Psoas muscle (tissue), 8 donors: ENCODE results near the gene CLN5. TPM values are rescaled to one million over a fixed set of nuclear protein-coding genes. Genes with fewer than 3 reads are reported as not detected.

Experiments used
- ATAC-seq, 4 donors: fragments of 200-7000 bp; cut with Tn5 transposase; one replicate each; pipeline ENCODE4 v1.9.1; 2020; ENCODE audit warnings: moderate library complexity in 3 of 4, mild to moderate bottlenecking in 2 of 4
- DNase-seq, 2 donors: peaks; one replicate each; pipeline ENCODE4 v3.0.0-alpha.2; 2020
- H3K27ac ChIP-seq: fragments of 200-600 bp; one replicate; pipeline ENCODE4 v1.8.0; 2022
- H3K27me3 ChIP-seq, 3 donors: fragments of 200-600 bp in 1 of 3; one replicate each; pipeline versions ENCODE4 v1.6.1 to v1.8.0; 2013 to 2022; ENCODE audit warnings: low read length in 2 of 3, mild to moderate bottlenecking in 2 of 3, moderate library complexity in 1 of 3; ENCODE audit not compliant: insufficient read depth in 3 of 3
- H3K36me3 ChIP-seq, 2 donors: fragments of 200-600 bp in 1 of 2; one replicate each; pipeline versions ENCODE4 v1.6.1 to v1.8.0; 2013 to 2022; ENCODE audit warnings: low read depth in 1 of 2, mild to moderate bottlenecking in 1 of 2, moderate library complexity in 1 of 2; ENCODE audit not compliant: insufficient read depth in 1 of 2
- H3K4me1 ChIP-seq: fragments of 200-600 bp; one replicate; pipeline ENCODE4 v1.8.0; 2022
- H3K4me3 ChIP-seq: fragments of 200-600 bp; one replicate; pipeline ENCODE4 v1.8.0; 2022; ENCODE audit warnings: mild to moderate bottlenecking
- H3K9me3 ChIP-seq: fragments of 200-600 bp; one replicate; pipeline ENCODE4 v1.8.0; 2022
- CTCF ChIP-seq: fragments of 200-600 bp; IDR thresholded peaks from one replicate; pipeline ENCODE4 v1.8.0; 2022; ENCODE audit warnings: antibody characterized with exemption
- WGBS, 3 donors: extraction: QIAGEN DNeasy Blood & Tissue Kit; methylation state at CpG; one replicate each; pipeline versions ENCODE4 v1.1.6 to v1.1.7; 2013; 5-methylcytosine and 5-hydroxymethylcytosine counted together
- intact Hi-C, 2 donors: fragments of 100-400 bp; cut with DNase I; formaldehyde crosslinking; loops; one replicate each; pipeline versions ENCODE4 v1.11.0 to v1.14.2; 2022
- polyA plus RNA-seq, 3 donors: library from polyadenylated mRNA; stranded (reverse); fragments of 200-250 nt; gene quantifications; one replicate each; pipeline ENCODE4 v1.2.3, GENCODE V29; 2013
- total RNA-seq, 4 donors: library from RNA; stranded (reverse); fragmentation: NEBNext Ultra II Directional in 2 of 4; extraction: Animal tissue kit (Norgen Biotek cat#: 25700) in 2 of 4; gene quantifications; one replicate each; pipeline versions ENCODE4 v1.2.1 to v1.2.4, GENCODE V29; 2021 to 2023
- donor health status: healthy with polysubstance abuse.
- donor health status: DM: no; HTN: no; CAD: no; lungs with moderate emphysema.
- donor health status: Bipolar disorder and iron deficiency.
- donor health status: healthy.
- donor health status: DM: yes; HTN: yes; CAD: no.
- donor health status: DM: no; HTN: no; CAD: no.
- donor health status: DM: no; HTN: no; CAD: no.
- donor health status: DM: yes; HTN: yes; CAD: no.

CLN5 gene
- total and polyA plus RNA-seq, 7 donors: 4.9 to 10.6 (median 8.9) TPM

DNA sequence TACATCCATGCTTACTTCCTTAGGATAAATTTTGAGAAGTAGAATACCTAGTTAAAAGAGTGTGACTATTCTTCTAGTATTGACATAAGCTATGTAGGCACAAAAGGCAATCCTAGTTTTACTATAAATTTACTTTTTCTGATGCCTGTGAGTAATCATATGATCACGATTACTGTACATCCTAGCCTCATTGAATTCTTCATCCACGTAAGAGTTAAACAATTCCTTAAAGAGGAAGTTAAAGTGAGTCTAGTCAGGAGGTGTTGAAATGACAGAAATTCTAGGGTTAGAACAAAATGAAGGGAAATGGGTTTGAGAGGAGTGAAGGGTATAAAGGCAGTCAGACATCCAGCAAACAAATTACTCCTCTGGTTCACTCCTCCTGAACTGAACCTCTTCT is 43.7 kb upstream of the CLN5 start, which contains the start of gene ACOD1:
Gene ACOD1, plus strand, starts transcription at position 363 of the 400 bp plus-strand sequence. CDS start 48 bp downstream, outside the sequence.
- TF ChIP-seq CTCF: no peak
- ATAC-seq: no peak
- no peaks in the 10 kb centered on the region for H3K4me1 ChIP-seq
- no peak within 1 kb of the TSS for H3K4me3 ChIP-seq
- H3K36me3 ChIP-seq: no peaks in the 10 kb centered on the region
- peaks cover 0 to 5% (median 0%) of the 10 kb centered on the region in 3 donors for H3K27me3 ChIP-seq
- intact Hi-C loops: no loop called here
- no peak within 1 kb of the TSS for H3K27ac ChIP-seq
- no peak for DNase-seq
- H3K9me3 ChIP-seq: no peaks in the 10 kb centered on the region
- 87 to 88% (median 87%) methylated on average over 2 of the region's 2 CpGs for WGBS, 3 donors

DNA sequence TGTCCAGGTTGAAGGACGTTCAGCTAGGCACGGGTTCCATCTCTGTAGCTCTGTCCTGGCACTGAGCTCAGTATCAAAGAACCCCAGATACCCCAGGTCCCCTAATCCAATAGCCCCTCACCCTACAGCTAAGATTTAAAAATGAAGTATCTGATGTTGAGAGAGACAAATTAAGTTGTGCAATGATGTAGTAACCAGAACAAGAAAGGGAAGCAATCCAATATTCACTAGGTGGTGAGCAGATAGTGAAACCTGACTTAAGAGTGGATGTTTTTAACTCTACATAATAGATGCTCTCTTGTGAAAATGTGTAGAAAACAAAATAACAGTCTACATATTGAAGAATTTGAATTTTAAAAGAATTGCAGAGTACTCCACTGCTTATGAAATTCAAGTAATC is 41.8 kb upstream of the CLN5 start:
- no peak for DNase-seq
- Histone ChIP-seq H3K9me3 (no peaks in the 10 kb centered on the region), H3K4me3 (no peak overlapping the region), H3K27ac (no peak overlapping the region), H3K36me3 (no peaks in the 10 kb centered on the region), H3K4me1 (no peaks in the 10 kb centered on the region), H3K27me3 (peaks cover 0 to 5% (median 0%) of the 10 kb centered on the region in 3 donors)
- intact Hi-C loops: no loop called here
- WGBS, 3 donors: 85 to 88% (median 87%) methylated on average over 2 of the region's 2 CpGs
- TF ChIP-seq CTCF: no peak
- ATAC-seq: no peak

- intact Hi-C loops: no loop called here
- Histone ChIP-seq H3K9me3 (no peaks in the 10 kb centered on the region), H3K4me1 (no peaks in the 10 kb centered on the region), H3K27ac (no peak overlapping the region), H3K27me3 (peaks cover 0 to 5% (median 0%) of the 10 kb centered on the region in 3 donors), H3K4me3 (no peak overlapping the region), H3K36me3 (no peaks in the 10 kb centered on the region)
- DNase-seq (no peak), ATAC-seq (no peak)
- TF ChIP-seq CTCF: no peak
- WGBS, 3 donors: 33 to 43% (median 34%) methylated on average over 3 of the region's 3 CpGs
These were observed 37.9 kb upstream of the CLN5 start for GRCh38 chr13:76953968-76954367.

DNA sequence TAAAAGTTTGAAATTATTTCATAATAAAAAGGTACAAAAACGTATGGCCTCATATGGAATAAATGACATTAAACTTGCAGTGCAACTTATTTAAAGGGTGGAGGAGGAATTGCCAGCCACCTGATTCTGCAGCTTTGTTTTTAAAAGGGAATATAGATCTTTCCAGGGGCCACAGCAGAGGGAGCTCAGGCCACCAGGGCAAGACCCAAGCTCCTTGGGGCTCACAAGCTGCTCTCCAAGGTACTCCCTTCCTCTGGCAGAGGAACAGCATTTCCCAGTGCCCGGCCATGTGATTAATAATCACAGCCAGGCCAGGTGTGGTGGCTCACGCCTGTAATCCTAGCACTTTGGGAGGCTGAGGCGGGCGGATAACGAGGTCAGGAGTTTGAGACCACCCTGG is 37.3 kb upstream of the CLN5 start:
- Histone ChIP-seq H3K27ac (no peak overlapping the region), H3K4me1 (no peaks in the 10 kb centered on the region), H3K36me3 (no peaks in the 10 kb centered on the region), H3K4me3 (no peak overlapping the region), H3K9me3 (no peaks in the 10 kb centered on the region), H3K27me3 (peaks cover 0 to 5% (median 0%) of the 10 kb centered on the region in 3 donors)
- intact Hi-C loops: no loop called here
- ATAC-seq (no peak), DNase-seq (no peak)
- WGBS, 3 donors: 70 to 74% (median 72%) methylated on average over 6 of the region's 6 CpGs
- no peak for TF ChIP-seq CTCF

DNA sequence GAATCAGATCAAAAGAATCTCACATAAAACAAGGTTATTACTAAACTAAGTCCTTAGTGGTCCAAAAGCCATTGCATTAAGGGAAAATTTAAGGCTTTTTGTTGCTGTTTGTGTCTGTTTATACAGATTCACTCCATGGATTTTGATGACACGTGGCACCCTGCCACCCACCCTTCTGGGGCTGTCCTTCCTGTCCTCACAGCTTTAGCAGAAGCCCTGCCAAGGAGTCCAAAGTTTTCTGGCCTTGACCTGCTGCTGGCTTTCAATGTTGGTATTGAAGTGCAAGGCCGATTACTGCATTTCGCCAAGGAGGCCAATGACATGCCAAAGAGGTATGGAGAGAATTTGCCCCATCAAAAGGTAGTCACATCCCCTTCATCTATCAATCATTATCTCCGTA is 36.7 kb upstream of the CLN5 start:
- WGBS, 3 donors: 47 to 58% (median 52%) methylated on average over 4 of the region's 4 CpGs
- no peak for TF ChIP-seq CTCF
- ATAC-seq (no peak), DNase-seq (no peak)
- Histone ChIP-seq H3K27ac (no peak overlapping the region), H3K4me3 (no peak overlapping the region), H3K36me3 (no peaks in the 10 kb centered on the region), H3K4me1 (no peaks in the 10 kb centered on the region), H3K9me3 (peaks cover 4% of the 10 kb centered on the region), H3K27me3 (peaks cover 0 to 5% (median 0%) of the 10 kb centered on the region in 3 donors)
- intact Hi-C loops: no loop called here
